Transverse colon (tissue), 4 donors: ENCODE results near the gene UTP25. TPM values are rescaled to one million over a fixed set of nuclear protein-coding genes. Genes with fewer than 3 reads are reported as not detected.

Experiments
- DNase-seq: peaks from one replicate; pipeline ENCODE4 v3.0.0-alpha.2; 2019
- H3K27ac ChIP-seq, 4 donors: fragments of 200-600 bp; sonication (generic); 2 replicates each; pipeline ENCODE4 v1.5.1; 2016 to 2018; ENCODE audit warnings: inconsistent platforms in 4 of 4
- H3K27me3 ChIP-seq: fragments of 200-600 bp; sonication (generic); 2 replicates; pipeline ENCODE4 v1.5.1; 2017; ENCODE audit warnings: inconsistent platforms
- H3K36me3 ChIP-seq, 4 donors: fragments of 200-600 bp; sonication (generic); 2 replicates each; pipeline ENCODE4 v1.5.1; 2017 to 2019; ENCODE audit warnings: inconsistent platforms in 4 of 4
- H3K4me1 ChIP-seq, 4 donors: fragments of 200-600 bp; sonication (generic); 2 replicates each; pipeline ENCODE4 v1.5.1; 2017 to 2020; ENCODE audit warnings: inconsistent platforms in 4 of 4
- H3K4me3 ChIP-seq, 4 donors: fragments of 200-600 bp; sonication (generic); 1 replicate in 1 of 4; 2 replicates in 3 of 4; pipeline versions ENCODE4 v1.5.1 to v1.6.1; 2017 to 2019; ENCODE audit warnings: inconsistent platforms in 4 of 4
- H3K9me3 ChIP-seq, 2 donors: fragments of 200-600 bp; sonication (generic); 2 replicates each; pipeline ENCODE4 v1.5.1; 2017 to 2019; ENCODE audit warnings: inconsistent platforms in 2 of 2
- CTCF ChIP-seq, 5 experiments: fragments of 200-600 bp in 3 of 5; fragments of 450-650 bp in 2 of 5; sonication (generic) in 3 of 5; IDR thresholded peaks; 1 replicate in 2 of 5; 2 replicates in 3 of 5; pipeline ENCODE4 v1.5.1; 2016 to 2017; ENCODE audit warnings: antibody characterized with exemption in 5 of 5, inconsistent platforms in 3 of 5, mild to moderate bottlenecking in 2 of 5, moderate library complexity in 1 of 5
- EP300 ChIP-seq: sonication (generic); formaldehyde crosslinking; IDR thresholded peaks from one replicate; pipeline ENCODE4 v1.6.1; 2017; ENCODE audit warnings: antibody characterized with exemption, low read depth
- POLR2A ChIP-seq: fragments of 450-650 bp; IDR thresholded peaks from one replicate; pipeline ENCODE4 v1.6.1; 2016; ENCODE audit warnings: antibody characterized with exemption, mild to moderate bottlenecking, moderate library complexity
- POLR2AphosphoS5 ChIP-seq, 3 donors: sonication (generic); formaldehyde crosslinking; IDR thresholded peaks; one replicate each; pipeline ENCODE4 v1.6.1; 2016; ENCODE audit warnings: antibody characterized with exemption in 3 of 3
- WGBS, 2 donors: methylation state at CpG; one replicate each; pipeline ENCODE4 v1.1.5; 2018; ENCODE audit warnings: low coverage in 1 of 2; 5-methylcytosine and 5-hydroxymethylcytosine counted together
- in situ Hi-C, 4 donors: fragments of 200-750 bp; cut with MboI; loops; one replicate each; pipeline versions ENCODE4 v1.15.0 to v1.15.1; 2017; ENCODE audit warnings: low sequenced_read_pairs in 3 of 4, low pct_ligation_motif_present in 1 of 4, low pct_unique_long_range_greater_than_20kb in 1 of 4
- intact Hi-C: fragments of 100-400 bp; cut with DNase I; formaldehyde crosslinking; loops from one replicate; pipeline ENCODE4 v1.15.1; 2023; ENCODE audit warnings: low total_unique reads
- total RNA-seq, 4 donors: library from RNA; depleted of rRNA; stranded (reverse); fragments of >200 nt; gene quantifications; one replicate each; pipeline ENCODE4 v1.1.0, GENCODE V29; 2016

UTP25 gene
- total RNA-seq, 4 donors from 2014 or later: 1.1 to 13.7 (median 6.1) TPM

- Histone ChIP-seq H3K4me3 (peak overlapping the region; percentile 0 to 62 (median 56)), H3K9me3 (no peaks in the 10 kb centered on the region), H3K36me3 (no peaks in the 10 kb centered on the region), H3K4me1 (peaks cover 0 to 15% (median 3%) of the 10 kb centered on the region in 4 donors), H3K27ac (peak overlapping the region; percentile 77 to 89 (median 88)), H3K27me3 (no peaks in the 10 kb centered on the region)
- intact Hi-C loops: no loop called here
- WGBS, 2 donors: 27 to 67% methylated on average over 1 to 19 of the region's 19 CpGs
- in situ Hi-C loops: no loop called here
- peak; percentile 46 for DNase-seq
- TF ChIP-seq POLR2AphosphoS5 (IDR thresholded peaks at IDR 0.05) (no peak), CTCF (IDR thresholded peaks at IDR 0.05) (peak in 1 of 5 experiments; percentile 12)
Measured at GRCh38 chr1:209805341-209805781, 22.4 kb upstream of the UTP25 start.

DNA sequence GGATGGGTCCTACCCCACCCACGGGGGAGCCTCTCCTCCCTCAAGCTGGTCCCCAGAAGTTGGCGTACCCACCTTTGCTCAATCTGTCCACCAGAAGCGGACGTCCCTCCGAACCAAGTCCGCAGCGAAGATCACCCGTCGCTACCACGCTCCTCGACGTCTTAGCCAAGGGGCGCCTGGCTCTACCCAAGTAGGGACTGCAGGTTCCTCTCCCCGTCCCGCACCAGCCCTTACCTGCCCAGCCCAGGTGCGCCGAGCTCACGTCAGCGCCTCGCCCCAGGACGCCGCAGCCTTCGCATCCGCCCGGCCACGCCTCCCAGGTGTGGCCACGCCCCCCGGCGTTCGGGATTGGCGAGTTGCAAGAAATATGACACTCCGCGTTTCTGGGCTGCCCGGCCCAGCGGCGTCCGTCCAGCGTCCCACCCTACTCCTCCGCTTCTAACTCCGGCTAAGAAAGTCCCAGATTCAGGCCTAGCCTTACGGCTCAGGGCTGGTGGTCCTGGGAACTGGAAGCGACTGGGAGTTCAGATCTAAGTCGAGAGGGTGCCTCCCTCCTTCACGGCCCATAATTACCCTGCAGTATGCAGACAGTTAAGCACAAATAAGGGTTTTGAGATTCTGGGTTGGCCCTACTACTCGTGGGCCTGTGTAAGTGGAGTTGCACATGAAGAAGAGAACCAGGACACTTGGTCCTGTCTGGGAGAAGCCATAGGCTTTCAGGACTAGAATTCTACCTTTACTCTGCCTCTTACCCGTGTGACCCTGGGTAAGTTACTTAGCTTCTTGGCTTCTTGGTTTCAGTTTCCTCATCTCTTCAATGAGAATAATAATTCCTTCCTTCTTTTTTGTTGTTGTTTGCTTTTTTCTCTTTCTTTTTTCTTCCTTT lies 21.7 kb upstream of the UTP25 start, which contains the start of gene IRF6:
IRF6 (minus strand) TSS at position 268 of the 886 bp plus-strand sequence. CDS start 4,729 bp downstream, outside the sequence.
- intact Hi-C loops: no loop called here
- in situ Hi-C loops: no loop called here
- Histone ChIP-seq H3K36me3 (no peaks in the 10 kb centered on the region), H3K9me3 (no peaks in the 10 kb centered on the region), H3K4me1 (peaks cover 0 to 15% (median 3%) of the 10 kb centered on the region in 4 donors), H3K4me3 (peak within 1 kb of the TSS; percentile 18 to 62 (median 56)), H3K27ac (peak within 1 kb of the TSS; percentile 77 to 89 (median 88)), H3K27me3 (no peaks in the 10 kb centered on the region)
- TF ChIP-seq POLR2AphosphoS5 (IDR thresholded peaks at IDR 0.05) (peak; percentile 83 to 98 (median 97)), CTCF (IDR thresholded peaks at IDR 0.05) (no peak), POLR2A (peak; percentile 99)
- DNase-seq: peak; percentile 96
- WGBS, 2 donors: 12% methylated on average over 24 of the region's 46 CpGs; no CpG with 5 or more reads in 1 of the 2 donors

DNA sequence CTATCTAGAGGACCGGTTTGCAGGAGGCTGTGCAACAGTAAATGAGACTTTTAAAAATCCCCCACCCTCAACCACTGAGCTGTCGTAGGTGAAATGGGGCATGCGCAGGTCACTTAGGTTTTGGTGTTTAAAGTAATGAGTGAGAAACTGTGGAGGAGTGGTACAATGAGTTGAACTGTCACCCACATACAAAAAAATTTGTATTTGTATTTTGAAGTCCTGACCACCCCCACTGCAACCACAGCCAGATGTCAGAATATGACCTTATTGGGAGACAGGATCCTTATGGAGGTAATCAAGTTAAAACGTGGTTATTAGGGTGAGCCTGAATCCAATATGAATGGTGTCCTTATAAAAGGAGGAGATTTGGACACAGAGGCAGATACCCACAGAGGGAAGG lies 20.3 kb upstream of the UTP25 start:
- Histone ChIP-seq H3K4me3 (no peak overlapping the region), H3K4me1 (peaks cover 0 to 15% (median 3%) of the 10 kb centered on the region in 4 donors), H3K27ac (no peak overlapping the region), H3K27me3 (no peaks in the 10 kb centered on the region), H3K36me3 (no peaks in the 10 kb centered on the region), H3K9me3 (no peaks in the 10 kb centered on the region)
- intact Hi-C loops: no loop called here
- WGBS, 2 donors: 72% methylated on average over 3 to 4 of the region's 4 CpGs
- no peak for TF ChIP-seq POLR2AphosphoS5 (IDR thresholded peaks at IDR 0.05)
- TF ChIP-seq EP300: no peak
- no peak for TF ChIP-seq POLR2A
- TF ChIP-seq CTCF (IDR thresholded peaks at IDR 0.05): no peak
- in situ Hi-C loops: no loop called here
- DNase-seq: no peak

DNA sequence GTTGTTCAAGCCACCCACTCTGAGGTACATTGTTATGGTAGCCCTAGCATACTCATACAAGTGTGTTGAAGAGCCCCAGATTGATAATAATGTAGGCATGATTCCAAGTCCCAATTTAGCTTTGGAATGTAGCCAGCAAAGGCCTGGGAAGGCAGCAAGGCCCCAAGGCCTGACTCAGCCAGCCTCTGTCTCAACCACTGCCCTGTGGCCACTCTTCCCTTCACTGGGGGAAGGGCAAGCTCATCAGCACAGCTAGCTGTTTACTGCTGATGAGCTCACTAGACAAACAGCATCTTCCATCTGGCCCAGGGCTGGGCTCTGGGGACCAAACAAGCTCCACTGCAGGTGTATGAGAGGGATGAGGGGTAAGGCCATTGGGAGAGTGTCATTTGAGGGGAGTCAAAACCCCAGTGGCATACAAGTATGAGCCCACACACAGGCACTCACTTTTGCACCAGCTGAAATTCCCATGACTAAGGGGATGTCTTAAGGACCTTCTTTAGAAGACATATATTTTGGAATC lies 19.7 kb upstream of the UTP25 start:
- no peaks in the 10 kb centered on the region for H3K27me3 ChIP-seq
- no peaks in the 10 kb centered on the region for H3K36me3 ChIP-seq
- DNase-seq: peak; percentile 67
- no peak overlapping the region for H3K27ac ChIP-seq
- intact Hi-C loops (no loop called here), in situ Hi-C loops (no loop called here)
- no peaks in the 10 kb centered on the region for H3K9me3 ChIP-seq
- TF ChIP-seq EP300 (no peak), POLR2AphosphoS5 (IDR thresholded peaks at IDR 0.05) (peak in 1 of 3 donors; percentile 28)
- H3K4me3 ChIP-seq: no peak overlapping the region
- peaks cover 0 to 15% (median 3%) of the 10 kb centered on the region in 4 donors for H3K4me1 ChIP-seq
